ENCODE measurements around the gene SPATA45.
"Not testable (repeated sequence)": the region's sequence is repeated elsewhere in the genome, so short reads cannot be mapped to it uniquely, and the experiment has no call there.

Gene SPATA45

DNA sequence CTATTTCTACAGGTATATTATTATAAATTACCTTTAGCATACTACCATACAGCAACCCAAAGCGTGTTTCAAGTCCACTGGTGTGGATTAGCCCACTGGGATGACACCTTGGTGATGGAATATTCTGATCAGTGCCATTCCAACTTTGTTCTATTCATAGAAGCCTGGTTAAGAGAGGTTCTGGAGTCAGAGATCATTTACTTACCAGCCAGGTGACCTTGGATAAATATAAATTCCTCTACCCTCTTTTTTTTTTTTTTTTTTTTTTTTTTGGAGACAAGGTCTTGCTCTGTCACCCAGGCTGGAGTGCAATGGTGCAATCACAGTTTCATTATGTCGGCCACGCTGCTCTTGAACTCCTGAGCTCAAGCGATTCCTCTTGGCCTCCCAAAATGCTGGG, at the start of gene SPATA45:
TSS of gene SPATA45 (minus strand) at position 101 of the 400 bp plus-strand sequence. CDS start 11,500 bp downstream, outside the sequence.
- DNase-seq (ENCODE audit: low spot score) = no peak

DNA sequence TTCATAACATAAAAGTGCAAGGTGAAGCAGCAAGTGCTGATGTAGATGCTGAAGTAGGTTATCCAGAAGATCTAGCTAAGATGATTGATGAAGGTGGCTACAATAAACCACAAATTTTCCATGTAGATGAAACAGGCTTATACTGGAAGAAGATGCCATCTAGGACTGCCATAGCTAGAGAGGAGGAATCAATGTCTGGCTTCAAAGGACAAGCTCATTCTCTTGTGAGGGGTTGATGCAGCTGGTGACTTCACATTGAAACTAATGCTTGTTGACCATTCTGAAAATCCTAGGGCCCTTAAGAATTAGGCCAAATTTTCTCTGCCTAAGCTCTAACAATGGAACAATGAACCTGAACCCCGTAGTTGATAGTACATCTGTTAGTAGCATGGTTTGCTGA, 44.7 kb upstream of the SPATA45 start:
- DNase-seq (ENCODE audit: low spot score) = no peak

DNA sequence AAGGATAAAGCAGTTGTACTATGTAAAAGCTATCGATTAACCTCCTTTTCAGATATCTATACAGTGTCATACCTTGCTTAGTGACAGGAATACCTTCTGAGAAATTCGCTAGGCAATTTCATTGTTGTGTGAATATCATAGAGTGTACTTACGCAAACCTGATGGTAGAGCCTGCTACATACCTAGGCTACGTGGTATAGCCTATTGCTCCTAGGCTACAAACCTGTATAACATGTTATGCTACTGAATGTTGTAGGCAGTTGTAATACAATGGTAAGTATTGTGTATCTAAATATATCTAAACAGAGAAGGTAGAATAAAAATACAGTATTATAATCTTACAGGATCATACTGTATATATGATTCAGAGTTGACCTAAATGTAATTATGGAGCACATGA, 37.1 kb upstream of the SPATA45 start:
- no peak for DNase-seq (ENCODE audit: low spot score)

DNA sequence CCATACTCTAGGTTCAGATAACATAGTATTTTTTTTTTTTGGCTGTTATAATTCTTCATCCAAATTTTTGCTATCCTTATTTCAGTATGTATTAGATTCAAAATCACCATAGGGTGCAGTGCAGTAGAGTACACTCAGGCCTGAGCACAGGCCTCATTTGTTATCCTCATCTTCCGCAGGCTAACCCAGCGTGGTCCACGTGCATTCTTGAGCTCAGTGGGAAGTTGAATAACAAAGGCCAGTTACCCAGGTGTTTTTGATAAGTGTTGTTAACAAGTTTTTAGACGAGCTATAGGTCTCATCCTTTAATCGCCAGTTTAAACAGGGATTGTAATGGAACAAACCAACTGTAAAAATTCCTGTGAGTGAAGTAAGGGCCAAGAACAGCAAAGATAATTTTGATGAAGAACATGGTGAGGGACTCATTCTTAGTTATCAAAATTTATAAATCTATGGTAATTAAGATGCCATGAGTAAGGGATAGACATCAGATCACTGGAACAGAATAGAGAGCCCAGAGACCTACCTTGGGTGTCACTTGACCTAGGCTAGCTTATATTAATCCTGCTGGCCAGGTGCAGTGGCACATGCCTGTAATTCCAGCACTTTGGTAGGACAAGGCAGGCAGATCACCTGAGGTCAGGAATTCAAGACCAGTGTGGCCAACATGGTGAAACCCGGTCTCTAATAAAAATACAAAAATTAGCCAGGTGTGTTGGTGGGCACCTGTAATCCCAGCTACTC, 32.7 kb upstream of the SPATA45 start:
- DNase-seq (ENCODE audit: low spot score) = no peak

DNA sequence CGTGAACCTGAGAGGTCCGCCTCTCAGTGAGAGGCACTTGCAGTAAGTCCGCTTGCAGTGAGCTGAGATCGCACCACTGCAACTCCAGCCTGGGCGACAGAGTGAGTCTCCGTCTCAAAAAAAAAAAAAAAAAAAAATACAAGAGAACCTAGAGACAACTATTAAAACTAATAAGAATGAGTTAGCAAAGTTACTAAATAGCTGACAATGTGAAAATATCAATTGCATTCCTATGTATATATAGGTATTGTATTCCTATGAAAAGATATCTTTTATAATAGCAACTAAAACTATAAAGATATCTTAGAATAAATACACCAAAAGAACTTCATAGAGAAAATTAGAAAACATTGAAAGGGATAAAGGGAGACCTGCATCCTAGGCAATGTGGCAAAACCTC, 31.0 kb upstream of the SPATA45 start:
- DNase-seq (ENCODE audit: low spot score) = no peak

DNA sequence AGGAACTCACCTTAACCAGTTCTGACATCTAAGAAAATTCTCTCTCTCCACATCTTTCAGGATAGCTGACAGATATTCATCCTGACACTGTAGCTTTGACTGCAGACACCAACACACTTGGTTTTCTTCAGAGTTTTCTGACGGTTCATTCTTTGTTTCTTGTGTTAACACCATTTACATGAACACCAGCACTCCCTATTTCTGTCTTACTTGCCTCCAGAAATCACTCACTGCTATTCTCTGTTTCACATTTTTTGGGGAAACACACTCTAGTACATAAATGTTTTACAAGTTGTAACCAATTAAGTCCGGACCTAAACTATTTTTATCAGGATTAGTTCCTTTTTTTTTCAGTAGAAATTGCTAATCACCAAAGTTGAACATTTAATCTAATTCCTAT, 26.1 kb upstream of the SPATA45 start:
- no peak for DNase-seq (ENCODE audit: low spot score)

DNA sequence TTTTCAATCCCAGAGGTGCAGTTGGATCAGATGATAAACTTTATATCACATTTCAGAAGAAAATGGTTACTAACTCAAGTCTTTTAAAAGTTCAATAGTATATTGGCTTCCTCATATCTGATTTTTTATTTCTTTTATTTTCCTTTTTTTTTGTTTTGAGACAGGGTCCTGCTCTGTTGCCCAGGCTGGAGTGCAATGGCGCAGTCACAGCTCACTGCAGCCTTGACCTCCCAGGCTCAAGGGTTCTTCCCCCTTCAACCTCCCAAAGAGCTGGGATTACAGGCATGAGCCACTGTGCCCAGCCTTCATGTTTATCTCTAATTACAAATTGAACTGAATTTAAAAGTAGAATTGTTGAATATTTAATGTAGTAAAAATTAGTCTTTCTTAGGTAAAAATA, 24.5 kb upstream of the SPATA45 start:
- no peak for DNase-seq (ENCODE audit: low spot score)

DNA sequence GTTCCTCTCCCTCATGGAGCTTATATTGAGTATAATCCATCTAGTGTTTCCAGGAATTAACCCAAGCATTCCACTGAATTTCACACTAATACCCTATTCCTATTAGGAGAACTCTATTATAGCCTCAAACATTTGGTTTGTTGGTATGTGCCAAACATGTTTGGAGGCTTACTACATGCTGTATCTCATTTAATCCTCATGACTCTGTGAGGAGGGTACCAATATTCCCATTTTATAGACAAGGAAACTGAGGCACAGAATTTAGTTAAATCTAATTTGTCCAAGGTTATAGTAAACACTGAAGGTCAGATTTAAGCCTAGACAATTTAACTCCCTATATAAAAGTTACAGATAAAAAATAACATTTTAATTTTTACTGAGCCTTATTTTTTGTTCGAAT, 19.7 kb upstream of the SPATA45 start:
- no peak for DNase-seq (ENCODE audit: low spot score)

DNA sequence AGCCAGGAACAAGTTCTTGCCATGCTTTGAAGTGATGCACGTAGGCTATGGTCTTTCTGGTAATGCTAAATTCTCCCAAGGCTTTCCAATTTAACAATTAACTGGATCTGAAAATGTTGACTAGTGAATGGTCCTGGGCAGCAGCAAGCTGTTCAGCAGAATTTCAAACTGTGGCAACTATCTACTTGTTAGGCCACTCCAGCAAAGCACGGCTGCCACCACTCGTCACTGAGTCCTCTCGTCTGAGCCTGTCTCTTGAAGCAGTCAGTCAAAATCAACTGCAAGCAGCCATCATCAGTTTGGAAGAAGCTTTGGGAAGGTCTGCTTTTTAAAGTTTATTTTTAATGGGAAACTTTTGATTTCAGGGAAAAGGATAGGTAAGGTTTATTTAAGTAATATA, 16.8 kb upstream of the SPATA45 start:
- no peak for DNase-seq (ENCODE audit: low spot score)

DNA sequence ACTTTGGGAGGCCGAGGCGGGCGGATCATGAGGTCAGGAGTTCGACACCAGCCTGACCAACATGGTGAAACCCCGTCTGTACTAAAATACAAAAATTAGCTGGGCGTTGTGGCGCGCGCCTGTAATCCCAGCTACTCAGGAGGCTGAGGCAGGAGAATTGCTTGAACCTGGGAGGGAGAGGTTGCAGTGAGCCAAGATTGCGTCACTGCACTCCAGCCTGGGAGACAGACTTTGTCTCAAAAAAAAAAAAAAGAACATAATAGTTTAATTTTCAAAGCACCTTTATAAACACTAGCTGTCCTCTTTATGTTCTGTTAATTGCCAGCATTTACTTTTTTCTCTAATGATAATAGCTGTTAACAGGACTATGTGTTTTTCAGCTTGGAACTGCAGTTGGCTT, 15.9 kb upstream of the SPATA45 start:
- DNase-seq (ENCODE audit: low spot score) = not testable (repeated sequence)

DNA sequence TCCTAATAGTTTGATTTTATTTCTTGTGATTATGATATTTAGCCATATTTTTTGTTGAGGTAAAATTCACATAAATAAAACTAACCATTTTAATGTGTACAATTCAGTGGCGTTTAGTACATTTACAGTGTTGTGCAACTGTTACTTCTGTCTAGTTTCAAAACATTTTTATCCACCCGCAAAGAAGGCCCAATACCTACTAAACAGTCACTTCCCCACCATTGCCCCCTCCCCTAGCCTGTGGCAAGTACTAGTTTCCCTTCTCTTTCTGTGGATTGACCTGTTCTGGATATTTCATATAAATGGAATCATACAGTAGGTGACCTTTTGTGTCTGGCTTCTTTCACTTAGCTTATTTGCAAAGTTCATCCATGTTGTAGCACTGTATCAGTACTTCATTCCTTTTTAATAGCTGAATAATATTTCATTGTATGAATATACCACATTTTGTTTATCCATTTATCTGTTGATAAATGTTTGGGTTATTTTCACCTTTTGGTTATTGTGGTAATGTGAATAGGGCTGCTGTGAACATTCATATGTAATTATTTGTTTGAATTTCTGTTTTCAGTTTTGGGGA, 14.8 kb upstream of the SPATA45 start:
- no peak for DNase-seq (ENCODE audit: low spot score)

DNA sequence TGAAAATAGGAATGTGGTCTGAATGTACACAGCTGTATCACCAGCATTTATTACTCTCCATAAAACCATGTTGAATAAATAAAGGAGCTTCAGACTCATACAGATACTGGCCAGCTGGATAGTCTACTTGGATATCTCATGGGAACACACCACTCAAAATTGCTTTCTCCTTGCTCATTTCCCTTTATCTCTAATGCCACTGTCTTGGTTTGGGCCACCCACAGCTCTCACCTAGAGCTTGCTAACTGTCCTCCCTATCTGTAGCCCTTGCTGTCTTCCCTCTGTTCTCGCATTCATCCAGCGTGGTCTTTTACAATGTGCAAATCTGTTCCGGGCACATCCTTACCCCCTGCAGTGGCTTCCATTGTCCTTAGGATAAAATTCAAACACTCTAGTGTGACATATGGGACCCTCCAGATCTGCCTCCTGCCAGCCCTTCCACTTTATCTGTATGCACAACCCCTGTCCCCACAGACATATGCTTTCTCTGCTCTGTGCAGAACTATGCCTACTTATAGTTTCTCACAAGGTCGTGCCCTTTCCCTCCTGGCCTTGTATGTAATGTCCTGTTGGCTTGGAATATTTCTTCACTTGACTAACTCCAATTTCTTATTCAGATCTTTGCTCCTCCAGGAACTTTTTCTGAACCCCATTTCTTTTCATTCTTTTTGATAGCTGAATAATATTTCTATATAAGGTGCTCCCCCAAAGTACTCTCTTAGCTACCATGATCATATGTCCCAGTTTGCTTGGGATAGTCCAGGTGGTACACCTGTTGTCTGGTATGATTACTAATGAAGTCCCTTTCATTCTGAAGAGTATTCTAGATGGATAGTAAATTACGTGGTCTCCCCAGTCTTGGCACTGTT, 13.5 kb upstream of the SPATA45 start:
- peak; percentile 26 for DNase-seq (ENCODE audit: low spot score)

DNA sequence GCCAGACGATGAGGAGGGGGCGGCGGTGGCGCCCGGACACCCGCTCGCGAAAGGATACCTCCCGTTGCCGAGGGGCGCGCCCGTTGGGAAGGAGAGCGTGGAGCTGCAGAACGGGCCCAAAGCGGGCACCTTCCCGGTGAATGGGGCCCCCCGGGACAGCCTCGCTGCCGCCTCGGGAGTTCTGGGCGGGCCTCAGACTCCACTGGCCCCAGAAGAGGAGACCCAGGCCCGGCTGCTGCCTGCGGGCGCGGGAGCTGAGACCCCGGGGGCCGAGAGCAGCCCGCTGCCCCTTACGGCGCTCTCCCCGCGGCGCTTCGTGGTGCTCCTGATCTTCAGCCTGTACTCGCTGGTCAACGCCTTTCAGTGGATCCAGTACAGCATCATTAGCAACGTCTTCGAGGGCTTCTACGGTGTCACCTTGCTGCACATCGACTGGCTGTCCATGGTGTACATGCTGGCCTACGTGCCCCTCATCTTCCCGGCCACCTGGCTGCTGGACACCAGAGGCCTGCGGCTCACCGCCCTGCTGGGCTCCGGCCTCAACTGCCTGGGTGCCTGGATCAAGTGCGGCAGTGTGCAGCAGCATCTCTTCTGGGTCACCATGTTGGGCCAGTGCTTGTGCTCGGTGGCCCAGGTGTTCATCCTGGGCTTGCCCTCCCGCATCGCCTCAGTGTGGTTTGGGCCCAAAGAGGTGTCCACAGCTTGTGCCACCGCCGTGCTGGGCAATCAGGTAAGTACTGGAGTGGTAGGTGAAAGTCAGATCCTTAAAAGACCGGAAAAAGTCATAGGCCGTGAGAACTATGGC, 11.2 kb upstream of the SPATA45 start:
- no peak for DNase-seq (ENCODE audit: low spot score)

DNA sequence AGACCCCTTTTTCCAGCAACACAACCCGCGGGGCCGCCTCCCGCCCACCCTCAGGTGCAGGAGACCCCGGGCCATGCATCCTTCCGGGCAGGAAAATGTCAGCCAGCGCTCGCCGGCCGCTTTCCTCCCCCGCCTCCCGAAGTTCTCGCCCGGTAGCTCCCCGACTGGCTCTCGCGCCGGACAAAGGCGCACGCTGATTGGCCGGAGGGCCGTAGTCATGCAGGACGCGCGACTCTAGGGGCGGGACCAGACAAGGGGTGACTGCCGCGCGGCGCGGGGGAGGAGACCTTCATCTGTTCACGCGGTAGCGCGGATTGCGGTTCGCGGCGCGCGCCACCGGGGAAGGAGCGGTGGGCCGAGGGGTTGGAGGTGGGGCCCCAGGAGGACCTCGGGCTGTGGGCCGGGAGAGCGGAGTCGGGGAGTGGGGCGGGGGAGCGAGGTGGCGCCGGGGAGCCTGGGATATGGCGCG, 10.6 kb upstream of the SPATA45 start, which contains the start of gene FLVCR1:
TSS of gene FLVCR1 (plus strand) at position 284 of the 469 bp plus-strand sequence. CDS start at position 462, 178 bp downstream.
- peak; percentile 80 for DNase-seq (ENCODE audit: low spot score)

DNA sequence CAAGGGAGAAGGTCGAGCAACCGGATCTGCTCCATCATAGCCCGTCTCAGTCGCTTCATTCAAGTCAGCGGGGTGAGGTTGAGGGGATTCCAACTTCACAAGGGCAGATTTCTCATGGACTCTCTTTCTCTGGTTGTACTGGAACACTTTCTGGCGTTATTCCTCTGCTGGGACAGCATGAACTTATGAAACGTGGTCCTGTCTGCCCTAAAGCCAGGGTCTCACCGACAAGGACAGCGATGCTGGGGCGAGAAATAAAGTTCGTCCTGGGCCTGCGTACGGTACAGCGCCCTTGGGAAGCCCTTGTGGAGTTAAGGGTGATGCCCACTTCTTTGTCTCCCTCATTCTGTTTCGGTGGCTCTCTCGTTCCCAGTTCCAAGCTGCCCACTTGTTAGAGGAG, 9.3 kb upstream of the SPATA45 start:
- no peak for DNase-seq (ENCODE audit: low spot score)

DNA sequence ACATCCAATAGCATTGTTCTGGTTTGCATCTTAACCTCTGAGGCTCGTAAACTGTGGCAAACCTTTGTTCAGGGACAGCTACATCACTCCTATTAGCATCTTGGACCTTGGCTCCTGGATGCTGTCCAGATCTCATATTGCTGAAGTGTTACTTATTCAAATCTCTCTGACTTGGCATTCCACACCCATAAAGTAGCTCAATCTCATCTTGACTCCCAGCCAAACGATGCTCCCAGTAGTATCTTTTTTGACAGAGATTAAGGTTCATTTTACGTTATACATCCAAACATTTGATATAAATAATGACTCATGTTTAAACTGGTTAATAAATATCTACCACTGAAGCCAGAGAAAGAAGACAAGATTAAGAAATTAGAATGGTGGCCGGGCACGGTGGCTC, 6.2 kb upstream of the SPATA45 start:
- DNase-seq (ENCODE audit: low spot score) = no peak

DNA sequence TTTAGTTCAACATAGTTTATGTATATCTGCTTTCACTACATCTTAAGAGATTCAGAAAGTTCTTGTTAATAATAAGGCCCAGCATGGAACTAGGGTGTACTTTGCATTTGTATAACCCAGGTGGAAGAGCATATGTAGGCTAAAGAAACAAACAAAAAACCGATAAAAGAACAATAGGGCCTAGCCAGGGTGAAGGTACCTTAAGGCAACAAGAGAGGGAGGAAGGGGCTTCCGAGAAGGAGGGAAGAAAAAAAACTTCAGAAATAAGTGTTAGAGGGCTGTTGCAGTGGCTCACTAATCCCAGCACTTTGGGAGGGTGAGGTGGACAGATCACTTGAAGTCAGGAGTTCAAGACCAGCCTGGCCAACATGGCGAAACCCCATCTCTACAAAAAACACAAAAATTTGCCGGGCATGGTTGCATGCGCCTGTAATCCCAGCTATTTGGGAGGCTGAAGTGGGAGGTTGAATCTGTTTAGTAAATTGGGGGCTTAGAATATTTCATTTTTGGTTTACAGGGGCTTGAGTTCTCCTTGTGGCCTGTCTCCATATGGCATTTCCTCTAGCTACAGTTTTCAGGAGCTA, 4.7 kb upstream of the SPATA45 start:
- no peak for DNase-seq (ENCODE audit: low spot score)

DNA sequence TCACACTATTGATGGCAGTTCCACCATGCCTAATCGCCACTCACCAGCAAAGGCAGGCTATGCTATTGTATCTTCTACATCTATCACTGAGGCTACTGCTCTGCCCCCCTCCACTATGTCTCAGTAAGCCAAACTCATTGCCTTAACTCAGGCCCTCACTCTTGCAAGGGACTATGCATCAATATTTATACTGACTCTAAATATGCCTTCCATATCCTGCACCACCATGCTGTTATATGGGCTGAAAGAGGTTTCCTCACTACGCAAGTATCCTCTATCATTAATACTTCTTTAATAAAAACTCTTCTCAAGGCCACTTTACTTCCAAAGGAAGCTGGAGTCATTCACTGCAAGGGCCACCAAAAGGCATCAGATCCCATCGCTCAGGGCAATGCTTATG, 2.9 kb downstream of the SPATA45 start:
- not testable (repeated sequence) for DNase-seq (ENCODE audit: low spot score)

DNA sequence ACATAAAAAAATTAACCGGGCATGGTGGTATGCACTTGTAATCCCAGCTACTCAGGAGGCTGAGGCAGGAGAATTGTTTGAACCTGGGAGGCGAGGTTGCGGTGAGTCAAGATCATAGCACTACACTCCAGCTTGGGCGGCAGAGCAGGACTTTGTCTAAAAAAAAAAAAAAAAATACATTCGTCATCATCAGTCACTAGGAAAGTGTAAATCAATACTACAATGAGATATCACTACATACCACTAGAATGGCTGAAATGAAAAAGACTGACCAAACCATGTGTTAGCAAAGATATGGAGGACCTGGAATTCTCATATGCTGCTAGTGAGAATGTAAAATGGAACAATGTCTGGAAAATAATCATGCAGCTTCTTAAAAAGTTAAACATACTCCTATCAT, 9.3 kb downstream of the SPATA45 start:
- no peak for DNase-seq (ENCODE audit: low spot score)

DNA sequence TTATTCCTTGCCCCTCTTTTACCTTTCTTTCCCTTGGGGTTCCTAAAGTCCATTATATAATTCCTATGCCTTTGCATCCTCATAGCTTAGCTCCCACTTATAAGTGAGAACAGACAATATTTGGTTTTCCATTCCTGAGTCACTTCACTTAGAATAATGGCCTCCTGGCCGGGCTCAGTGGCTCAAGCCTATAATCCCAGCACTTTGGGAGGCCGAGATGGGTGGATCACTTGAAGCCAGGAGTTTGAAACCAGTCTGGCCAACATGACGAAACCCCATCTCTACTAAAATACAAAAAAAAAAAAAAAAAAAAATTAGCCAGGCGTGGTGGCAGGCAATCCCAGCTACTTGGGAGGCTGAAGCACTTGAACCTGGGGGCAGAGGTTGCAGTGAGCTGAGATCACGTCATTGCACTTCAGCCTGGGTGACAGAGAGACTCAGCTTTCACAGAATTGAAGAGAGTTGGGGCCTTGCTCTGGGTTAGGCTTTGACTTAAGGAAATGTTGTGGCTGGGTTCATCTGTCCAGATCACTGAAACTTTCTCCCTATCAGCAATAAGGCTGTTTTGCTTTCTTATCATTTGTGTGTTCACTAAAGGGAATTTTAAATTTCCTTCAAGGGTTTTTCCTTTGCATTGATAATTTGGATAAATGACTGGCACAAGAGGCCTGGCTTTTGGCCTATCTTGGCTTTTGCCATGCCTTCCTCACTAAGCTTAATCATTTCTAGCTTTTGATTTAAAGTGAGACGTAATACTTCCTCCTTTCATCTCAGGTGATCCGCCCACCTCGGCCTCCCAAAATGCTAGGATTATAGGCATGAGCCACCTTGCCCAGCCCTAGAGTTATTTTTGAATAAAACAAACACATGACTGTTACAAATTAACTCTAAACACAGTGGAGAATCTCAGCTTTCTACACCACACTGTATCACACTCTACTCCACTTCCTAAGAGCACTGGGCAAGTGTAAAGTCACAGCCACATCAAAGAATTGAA, 13.9 kb downstream of the SPATA45 start:
- DNase-seq (ENCODE audit: low spot score) = not testable (repeated sequence)

All from hematopoietic multipotent progenitor cell treated with erythropoietin and hydrocortisone succinate and interleukin-3 and kit ligand, for 17 days (in vitro differentiated cells).